ENCODE measurements around the gene SLC25A15.
"Not testable (repeated sequence)": the region's sequence is repeated elsewhere in the genome, so short reads cannot be mapped to it uniquely, and the experiment has no call there.

SLC25A15 gene

GRCh38 chr13:40779796-40780285, 9.6 kb upstream of the SLC25A15 start:
- ChIA-PET CTCF (interaction anchor here (1.3 to 5.2 kb wide), 5 partner anchors 8 to 711 kb away, joined by 4 to 63 read pairs (median 4); partner anchors contain the start of genes ELF1 and SLC25A15), POLR2A (interaction anchor here (0.6 kb wide), 1 partner anchor 9 kb away, joined by 6 read pairs; no protein-coding TSS in a partner anchor)
- no peak for TF ChIP-seq CTCF (IDR thresholded peaks at IDR 0.05; ENCODE audit: control extremely low read depth, extremely low read depth, low read depth, missing control alignments)
- DNase-seq (ENCODE audit: extremely low spot score) = no peak

GRCh38 chr13:40780822-40781401, 8.5 kb upstream of the SLC25A15 start:
- no peak for DNase-seq (ENCODE audit: extremely low spot score)
- ChIA-PET CTCF (interaction anchor here (1.5 to 5.2 kb wide), 4 partner anchors 7 to 712 kb away, joined by 4 to 63 read pairs (median 6); partner anchors contain the start of genes ELF1 and SLC25A15), POLR2A (no interaction called here)
- TF ChIP-seq CTCF (IDR thresholded peaks at IDR 0.05; ENCODE audit: control extremely low read depth, extremely low read depth, low read depth, missing control alignments) = no peak

- ChIA-PET CTCF (no interaction called here), POLR2A (no interaction called here)
- DNase-seq (ENCODE audit: extremely low spot score) = no peak
- no peak for TF ChIP-seq CTCF (IDR thresholded peaks at IDR 0.05; ENCODE audit: control extremely low read depth, extremely low read depth, low read depth, missing control alignments)
Measured at GRCh38 chr13:40781717-40782116, 7.7 kb upstream of the SLC25A15 start.

GRCh38 chr13:40782971-40783370, 6.4 kb upstream of the SLC25A15 start:
- DNase-seq (ENCODE audit: extremely low spot score); POLR2A ChIA-PET: not testable (repeated sequence)
- CTCF ChIA-PET = interaction anchor here (0.9 to 1.3 kb wide), 2 partner anchors 9 to 115 kb away, joined by 3 to 4 read pairs; no protein-coding TSS in a partner anchor

GRCh38 chr13:40784540-40784939, 4.9 kb upstream of the SLC25A15 start:
- POLR2A ChIA-PET = no interaction called here
- no peak for TF ChIP-seq CTCF (IDR thresholded peaks at IDR 0.05; ENCODE audit: control extremely low read depth, extremely low read depth, low read depth, missing control alignments)
- CTCF ChIA-PET = no interaction called here
- no peak for DNase-seq (ENCODE audit: extremely low spot score)

GRCh38 chr13:40786568-40786996, 2.8 kb upstream of the SLC25A15 start:
- TF ChIP-seq CTCF (IDR thresholded peaks at IDR 0.05; ENCODE audit: control extremely low read depth, extremely low read depth, low read depth, missing control alignments) = no peak
- POLR2A ChIA-PET = no interaction called here
- no peak for DNase-seq (ENCODE audit: extremely low spot score)
- CTCF ChIA-PET = interaction anchor here (1.1 to 6.0 kb wide), 2 partner anchors 8 to 12 kb away, joined by 4 to 63 read pairs; no protein-coding TSS in a partner anchor

GRCh38 chr13:40787062-40787461, 2.3 kb upstream of the SLC25A15 start:
- CTCF ChIA-PET = interaction anchor here (0.7 to 6.0 kb wide), 3 partner anchors 9 to 21 kb away, joined by 3 to 63 read pairs (median 4); no protein-coding TSS in a partner anchor
- TF ChIP-seq CTCF (IDR thresholded peaks at IDR 0.05; ENCODE audit: control extremely low read depth, extremely low read depth, low read depth, missing control alignments) = no peak
- DNase-seq (ENCODE audit: extremely low spot score) = no peak
- POLR2A ChIA-PET = no interaction called here

- ChIA-PET CTCF (interaction anchor here (1.0 to 6.0 kb wide), 12 partner anchors 10 to 286 kb away, joined by 3 to 63 read pairs (median 4); no protein-coding TSS in a partner anchor), POLR2A (interaction anchor here (0.5 to 1.4 kb wide), 6 partner anchors 133 to 733 kb away, joined by 3 to 5 read pairs (median 4); partner anchors contain the start of gene WBP4)
- not testable (repeated sequence) for DNase-seq (ENCODE audit: extremely low spot score)
Measured at GRCh38 chr13:40788540-40789274, 704 bp upstream of the SLC25A15 start.
